Ishikawa (cell line): ENCODE data around the gene WNK2.

Experiments
- CREB1 ChIP-seq: IDR thresholded peaks from 2 replicates; pipeline ENCODE4 v1.6.1; 2012; ENCODE audit warnings: low read depth
- EGR1 ChIP-seq: IDR thresholded peaks from 2 replicates; pipeline ENCODE4 v1.6.1; 2012
- EP300 ChIP-seq: IDR thresholded peaks from 2 replicates; pipeline ENCODE4 v1.6.1; 2012; ENCODE audit warnings: borderline replicate concordance
- FOXM1 ChIP-seq: IDR thresholded peaks from 2 replicates; pipeline ENCODE4 v1.6.1; 2012; ENCODE audit warnings: low read depth, borderline replicate concordance
- RAD21 ChIP-seq: IDR thresholded peaks from 2 replicates; pipeline ENCODE4 v1.6.1; 2012; ENCODE audit warnings: low read depth
- TF ChIP-seq, protein P1 (sequence below): IDR thresholded peaks from 2 replicates; pipeline ENCODE4 v1.6.1; 2012
- TF ChIP-seq, protein P2 (sequence below): IDR thresholded peaks from 2 replicates; pipeline ENCODE4 v1.6.1; 2012

DNA sequence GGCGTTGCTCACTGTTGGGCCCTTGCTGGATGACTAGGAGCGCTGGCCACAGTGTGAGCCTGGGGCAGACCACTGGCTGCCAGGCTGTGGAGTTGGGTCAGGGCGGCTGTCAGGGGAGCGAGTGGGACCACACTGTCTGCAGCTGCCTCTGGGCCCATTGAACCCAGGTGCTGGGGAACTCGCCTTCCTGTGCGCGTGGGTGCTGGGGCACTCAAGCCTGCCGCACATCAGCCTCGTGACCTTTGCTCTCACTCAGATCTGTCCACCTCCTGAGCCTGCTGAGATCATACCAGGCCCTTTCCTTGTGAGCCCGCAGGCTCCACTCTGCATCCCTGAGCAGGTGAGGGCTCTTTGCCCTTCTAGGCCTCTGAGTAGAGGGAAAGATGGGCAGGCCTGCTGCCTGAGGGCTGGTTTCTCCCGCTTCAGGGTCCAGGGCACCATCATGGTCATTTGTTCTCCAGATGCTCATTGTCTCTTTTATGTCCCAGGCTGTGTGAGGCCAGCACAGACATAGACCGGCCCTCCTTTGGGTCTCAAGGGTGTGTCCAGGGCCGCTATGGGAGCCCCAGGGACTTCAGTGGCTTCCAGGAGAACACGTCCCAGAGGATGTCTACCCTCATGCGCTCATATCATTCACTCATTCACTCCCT, 26.5 kb downstream of the WNK2 start:
- TF ChIP-seq, protein P1, sequence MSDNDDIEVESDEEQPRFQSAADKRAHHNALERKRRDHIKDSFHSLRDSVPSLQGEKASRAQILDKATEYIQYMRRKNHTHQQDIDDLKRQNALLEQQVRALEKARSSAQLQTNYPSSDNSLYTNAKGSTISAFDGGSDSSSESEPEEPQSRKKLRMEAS: no peak
- TF ChIP-seq, protein P2, sequence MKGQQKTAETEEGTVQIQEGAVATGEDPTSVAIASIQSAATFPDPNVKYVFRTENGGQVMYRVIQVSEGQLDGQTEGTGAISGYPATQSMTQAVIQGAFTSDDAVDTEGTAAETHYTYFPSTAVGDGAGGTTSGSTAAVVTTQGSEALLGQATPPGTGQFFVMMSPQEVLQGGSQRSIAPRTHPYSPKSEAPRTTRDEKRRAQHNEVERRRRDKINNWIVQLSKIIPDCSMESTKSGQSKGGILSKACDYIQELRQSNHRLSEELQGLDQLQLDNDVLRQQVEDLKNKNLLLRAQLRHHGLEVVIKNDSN: no peak
- TF ChIP-seq RAD21 (no peak), FOXM1 (no peak), EP300 (no peak), CREB1 (no peak), EGR1 (no peak)
